Dedifferentiated amniotic fluid mesenchymal stem cell (primary cell): ENCODE measurements around the gene RELB.
A peak's percentile ranks its signal among the peaks of the same experiment; 100 is the strongest.

Experiments used
- DNase-seq: peaks from one replicate; pipeline ENCODE4 v3.0.0-alpha.2; 2016; ENCODE audit errors: extremely low spot score

Gene RELB

GRCh38 chr19:45021971-45022370 is 20.7 kb downstream of the RELB start:
- DNase-seq, result no peak

GRCh38 chr19:45023048-45023447 is 21.8 kb downstream of the RELB start:
- DNase-seq, result no peak

GRCh38 chr19:45025264-45025663 is 24.0 kb downstream of the RELB start:
- DNase-seq, result no peak

- no peak for DNase-seq
These were observed 26.1 kb downstream of the RELB start for GRCh38 chr19:45027371-45027770.

GRCh38 chr19:45030825-45031224 is 29.6 kb downstream of the RELB start:
- no peak for DNase-seq

- no peak for DNase-seq
These were observed 31.2 kb downstream of the RELB start for GRCh38 chr19:45032421-45032820.

GRCh38 chr19:45035755-45036154 is 34.5 kb downstream of the RELB start:
- DNase-seq, result no peak

GRCh38 chr19:45037393-45038169 is 36.3 kb downstream of the RELB start:
- no peak for DNase-seq

- peak; percentile 92 for DNase-seq
These were observed 37.9 kb downstream of the RELB start, which contains the start of gene CLASRP for GRCh38 chr19:45038931-45039893. Gene CLASRP (plus strand): TSS chr19:45039045. CDS start chr19:45040213, 1,168 bp downstream.

GRCh38 chr19:45040059-45040771 is 39.0 kb downstream of the RELB start:
- DNase-seq, result no peak

GRCh38 chr19:45041125-45041524 is 39.9 kb downstream of the RELB start:
- DNase-seq, result no peak

GRCh38 chr19:45045671-45046353 is 44.5 kb downstream of the RELB start:
- no peak for DNase-seq

GRCh38 chr19:45046355-45046754 is 45.1 kb downstream of the RELB start:
- no peak for DNase-seq

- DNase-seq, result no peak
These were observed 46.0 kb downstream of the RELB start for GRCh38 chr19:45047188-45047797.

GRCh38 chr19:45049073-45049736 is 47.9 kb downstream of the RELB start:
- no peak for DNase-seq

GRCh38 chr19:45050036-45050435 is 48.8 kb downstream of the RELB start:
- DNase-seq, result no peak

- DNase-seq, result no peak
These were observed 50.8 kb downstream of the RELB start for GRCh38 chr19:45051929-45052579.

- DNase-seq, result peak; percentile 9
These were observed 55.6 kb downstream of the RELB start for GRCh38 chr19:45056831-45057230.

- no peak for DNase-seq
These were observed 56.2 kb downstream of the RELB start for GRCh38 chr19:45057444-45057843.

- no peak for DNase-seq
These were observed 57.4 kb downstream of the RELB start for GRCh38 chr19:45058622-45059159.
